ENCODE data around the gene SERPIND1. TPM values are rescaled to one million over a fixed set of nuclear protein-coding genes. Genes with fewer than 3 reads are reported as not detected.
"Not testable (repeated sequence)": the region's sequence is repeated elsewhere in the genome, so short reads cannot be mapped to it uniquely, and the experiment has no call there.

Gene SERPIND1
- polyA plus RNA-seq, 3 donors = not detected

DNA sequence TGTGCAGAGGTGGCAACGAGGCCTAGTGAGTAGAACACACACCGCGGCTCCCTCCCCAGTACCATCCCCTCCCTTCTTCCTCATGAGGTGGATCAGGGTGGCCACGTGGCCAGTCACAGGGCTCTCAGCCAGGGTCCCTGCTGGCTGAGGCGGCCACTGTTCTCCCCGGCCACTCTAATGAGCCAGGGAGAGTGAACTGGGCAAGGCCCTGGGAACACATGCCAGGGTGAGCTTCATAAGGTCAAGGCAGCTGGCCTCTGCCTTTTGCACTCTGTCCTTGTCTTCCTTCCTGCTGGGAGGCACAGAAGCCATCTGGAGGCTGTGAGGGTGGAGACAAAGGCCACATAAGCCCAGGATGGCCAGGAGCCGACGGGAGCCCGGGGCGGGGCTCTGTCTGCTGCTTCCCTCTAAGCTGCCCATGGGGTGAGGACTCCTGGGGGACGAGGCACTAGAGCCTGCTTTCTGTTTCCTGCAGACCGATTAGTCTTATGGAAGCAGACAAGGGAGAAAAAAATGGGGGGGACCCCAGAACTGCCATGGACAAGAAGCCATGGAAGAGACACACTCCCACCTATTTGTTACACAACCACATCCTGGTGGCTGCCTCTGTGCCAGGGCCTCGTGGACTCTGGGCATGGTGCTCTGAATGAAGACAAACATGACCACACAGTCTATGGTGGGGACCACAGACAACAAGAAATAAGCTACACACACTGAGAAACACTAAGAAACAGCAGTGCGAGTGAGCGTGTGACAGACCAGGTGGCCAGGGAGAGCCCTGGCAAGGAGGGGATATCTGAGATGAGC is 38.4 kb upstream of the SERPIND1 start:
- H3K4me3 Mint-ChIP-seq; H3K9me3 ChIP-seq (replicated peaks in 1 of 2; ENCODE audit: control insufficient read depth in 1 of 2, insufficient read depth in 1 of 2, low read length in 2 of 2); H2AFZ ChIP-seq (ENCODE audit: insufficient read depth, low read depth, low read length, poor library complexity, severe bottlenecking); H3K9ac ChIP-seq (ENCODE audit: insufficient read depth, low read length, poor library complexity, severe bottlenecking); H4K20me1 ChIP-seq (ENCODE audit: insufficient read depth, low read length); DNase-seq; H3K4me3 ChIP-seq (replicated peaks in 1 of 3; ENCODE audit: low read depth in 2 of 3, low read length in 3 of 3); H3K27ac ChIP-seq (ENCODE audit: low read depth in 1 of 2, low read length in 2 of 2); H3K9me3 Mint-ChIP-seq; H3K4me2 ChIP-seq (replicated peaks; ENCODE audit: extremely low read depth, low read length, poor library complexity, severe bottlenecking); H3K27me3 Mint-ChIP-seq (ENCODE audit: low read depth in 3 of 3); H3K27me3 ChIP-seq (ENCODE audit: control insufficient read depth in 2 of 2, insufficient read depth in 2 of 2, low read length in 2 of 2); intact Hi-C loops (cut with micrococcal nuclease); H3K79me2 ChIP-seq (ENCODE audit: insufficient read depth, low read length): not testable (repeated sequence)
- Mint-ChIP-seq H3K27ac (peak overlapping the region in 1 of 7 donors; percentile 32), H3K4me1 (peaks cover 22% of the 10 kb centered on the region), H3K36me3 (peaks cover 34 to 40% of the 10 kb centered on the region in 2 donors)
- Histone ChIP-seq H3K4me1 (ENCODE audit: control insufficient read depth in 1 of 2, insufficient read depth in 2 of 2, low read length in 2 of 2) (peaks cover 12 to 13% of the 10 kb centered on the region in 2 donors), H3K36me3 (replicated peaks in 1 of 2; ENCODE audit: control insufficient read depth in 1 of 2, insufficient read depth in 2 of 2, low read length in 2 of 2) (peaks cover 12 to 18% of the 10 kb centered on the region in 2 donors)
- WGBS (ENCODE audit: insufficient coverage) = 94% methylated on average over 3 of the region's 15 CpGs

DNA sequence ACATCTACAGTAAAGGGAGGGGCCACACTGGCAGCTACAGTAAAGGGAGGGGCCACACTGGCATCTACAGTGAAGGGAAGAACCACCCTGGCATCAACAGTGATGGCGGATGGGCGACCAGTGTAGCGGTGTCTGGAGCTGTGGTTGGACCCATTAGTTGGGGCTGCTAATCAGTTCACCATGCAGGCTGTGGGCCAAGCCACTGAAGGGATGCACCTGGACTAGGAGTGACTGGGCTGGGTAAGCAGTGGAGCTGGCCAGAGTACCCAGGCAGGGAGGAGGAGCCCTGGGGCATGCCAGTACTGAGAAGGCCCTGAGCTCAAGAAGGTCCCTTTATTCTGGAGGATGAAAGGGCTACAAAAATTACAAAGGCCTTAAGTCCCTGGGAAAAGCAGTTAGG is 37.0 kb upstream of the SERPIND1 start:
- H4K20me1 ChIP-seq (ENCODE audit: insufficient read depth, low read length); H3K9ac ChIP-seq (ENCODE audit: insufficient read depth, low read length, poor library complexity, severe bottlenecking); H3K4me2 ChIP-seq (replicated peaks; ENCODE audit: extremely low read depth, low read length, poor library complexity, severe bottlenecking); H3K79me2 ChIP-seq (ENCODE audit: insufficient read depth, low read length); intact Hi-C loops (cut with micrococcal nuclease); H3K27me3 Mint-ChIP-seq (ENCODE audit: low read depth in 3 of 3); H3K4me3 Mint-ChIP-seq; H2AFZ ChIP-seq (ENCODE audit: insufficient read depth, low read depth, low read length, poor library complexity, severe bottlenecking); H3K27ac ChIP-seq (ENCODE audit: low read depth in 1 of 2, low read length in 2 of 2); DNase-seq; H3K27me3 ChIP-seq (ENCODE audit: control insufficient read depth in 2 of 2, insufficient read depth in 2 of 2, low read length in 2 of 2); H3K9me3 ChIP-seq (replicated peaks in 1 of 2; ENCODE audit: control insufficient read depth in 1 of 2, insufficient read depth in 1 of 2, low read length in 2 of 2); H3K4me3 ChIP-seq (replicated peaks in 1 of 3; ENCODE audit: low read depth in 2 of 3, low read length in 3 of 3): not testable (repeated sequence)
- peak overlapping the region in 1 of 7 donors; percentile 5 for H3K27ac Mint-ChIP-seq
- Histone ChIP-seq H3K4me1 (ENCODE audit: control insufficient read depth in 1 of 2, insufficient read depth in 2 of 2, low read length in 2 of 2) (peaks cover 12 to 13% of the 10 kb centered on the region in 2 donors), H3K36me3 (replicated peaks in 1 of 2; ENCODE audit: control insufficient read depth in 1 of 2, insufficient read depth in 2 of 2, low read length in 2 of 2) (peaks cover 18 to 27% of the 10 kb centered on the region in 2 donors)
- H3K36me3 Mint-ChIP-seq = peaks cover 43 to 45% of the 10 kb centered on the region in 2 donors
- peaks cover 1 to 13% (median 6%) of the 10 kb centered on the region in 7 donors for H3K9me3 Mint-ChIP-seq
- H3K4me1 Mint-ChIP-seq = peaks cover 22% of the 10 kb centered on the region
- WGBS (ENCODE audit: insufficient coverage) = 94% methylated on average over 3 of the region's 3 CpGs

Data from CD14-positive monocyte (primary cell).